Amniotic epithelial cell (primary cell): ENCODE results near the gene LPAR5.
A peak's percentile ranks its signal among the peaks of the same experiment; 100 is the strongest.
"Not testable (repeated sequence)": the region's sequence is repeated elsewhere in the genome, so short reads cannot be mapped to it uniquely, and the experiment has no call there.

ENCODE experiments used
- DNase-seq: peaks from one replicate; pipeline ENCODE4 v3.0.0-alpha.2; 2010; ENCODE audit warnings: low read depth

Gene LPAR5

GRCh38 chr12:6606331-6607131 is 29.2 kb downstream of the LPAR5 start:
- DNase-seq, result peak; percentile 34

- peak; percentile 19 for DNase-seq
These were observed 30.1 kb downstream of the LPAR5 start for GRCh38 chr12:6605421-6606330.

- peak; percentile 12 for DNase-seq
These were observed 31.3 kb downstream of the LPAR5 start for GRCh38 chr12:6604259-6605029.

GRCh38 chr12:6603095-6603567 is 32.6 kb downstream of the LPAR5 start:
- peak; percentile 33 for DNase-seq

GRCh38 chr12:6602526-6602925 is 33.2 kb downstream of the LPAR5 start:
- DNase-seq, result no peak

- not testable (repeated sequence) for DNase-seq
These were observed 40.1 kb downstream of the LPAR5 start for GRCh38 chr12:6595673-6596072.

- no peak for DNase-seq
These were observed 43.7 kb downstream of the LPAR5 start for GRCh38 chr12:6592087-6592486.

- not testable (repeated sequence) for DNase-seq
These were observed 49.2 kb downstream of the LPAR5 start for GRCh38 chr12:6586569-6586968.

GRCh38 chr12:6584293-6584692 is 51.5 kb downstream of the LPAR5 start:
- DNase-seq, result peak; percentile 24

GRCh38 chr12:6582959-6583358 is 52.8 kb downstream of the LPAR5 start:
- DNase-seq, result no peak

GRCh38 chr12:6582196-6582595 is 53.6 kb downstream of the LPAR5 start:
- DNase-seq, result no peak

GRCh38 chr12:6575648-6576047 is 60.1 kb downstream of the LPAR5 start:
- no peak for DNase-seq

GRCh38 chr12:6574576-6575295 is 61.0 kb downstream of the LPAR5 start:
- DNase-seq, result no peak

- DNase-seq, result no peak
These were observed 62.8 kb downstream of the LPAR5 start for GRCh38 chr12:6573001-6573400.

- DNase-seq, result peak; percentile 35
These were observed 65.4 kb downstream of the LPAR5 start for GRCh38 chr12:6570264-6570887.

GRCh38 chr12:6569786-6570185 is 66.0 kb downstream of the LPAR5 start:
- DNase-seq, result no peak

- no peak for DNase-seq
These were observed 66.4 kb downstream of the LPAR5 start for GRCh38 chr12:6569312-6569711.
